Eye (tissue), 1 donor: ENCODE results near the gene DDX51.

Experiments
- DNase-seq: peaks from one replicate; pipeline ENCODE4 v3.0.0-alpha.2; 2015

Gene DDX51

GRCh38 chr12:132166093-132166492 lies 22.0 kb upstream of the DDX51 start:
- DNase-seq = no peak

DNA sequence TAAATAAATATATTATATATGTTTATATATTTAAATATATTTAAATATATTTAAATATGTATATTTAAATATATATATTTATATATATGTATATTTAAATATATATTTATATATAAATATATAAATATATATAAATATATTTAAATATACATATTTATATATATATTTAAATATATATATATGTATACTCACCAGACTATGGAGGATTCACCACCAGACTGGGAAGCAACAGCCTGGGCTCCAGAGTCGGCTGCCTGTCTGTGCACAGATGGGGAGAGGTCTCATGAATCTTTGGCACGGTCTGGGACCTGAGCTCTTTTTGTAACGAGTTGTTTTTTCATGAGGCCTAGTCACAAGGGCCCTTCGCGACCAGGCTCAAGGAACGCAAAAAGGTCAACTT lies 21.5 kb upstream of the DDX51 start:
- DNase-seq = no peak

GRCh38 chr12:132164426-132164825 lies 20.3 kb upstream of the DDX51 start:
- DNase-seq = no peak

- no peak for DNase-seq
These were observed 19.8 kb upstream of the DDX51 start for GRCh38 chr12:132163911-132164288.

DNA sequence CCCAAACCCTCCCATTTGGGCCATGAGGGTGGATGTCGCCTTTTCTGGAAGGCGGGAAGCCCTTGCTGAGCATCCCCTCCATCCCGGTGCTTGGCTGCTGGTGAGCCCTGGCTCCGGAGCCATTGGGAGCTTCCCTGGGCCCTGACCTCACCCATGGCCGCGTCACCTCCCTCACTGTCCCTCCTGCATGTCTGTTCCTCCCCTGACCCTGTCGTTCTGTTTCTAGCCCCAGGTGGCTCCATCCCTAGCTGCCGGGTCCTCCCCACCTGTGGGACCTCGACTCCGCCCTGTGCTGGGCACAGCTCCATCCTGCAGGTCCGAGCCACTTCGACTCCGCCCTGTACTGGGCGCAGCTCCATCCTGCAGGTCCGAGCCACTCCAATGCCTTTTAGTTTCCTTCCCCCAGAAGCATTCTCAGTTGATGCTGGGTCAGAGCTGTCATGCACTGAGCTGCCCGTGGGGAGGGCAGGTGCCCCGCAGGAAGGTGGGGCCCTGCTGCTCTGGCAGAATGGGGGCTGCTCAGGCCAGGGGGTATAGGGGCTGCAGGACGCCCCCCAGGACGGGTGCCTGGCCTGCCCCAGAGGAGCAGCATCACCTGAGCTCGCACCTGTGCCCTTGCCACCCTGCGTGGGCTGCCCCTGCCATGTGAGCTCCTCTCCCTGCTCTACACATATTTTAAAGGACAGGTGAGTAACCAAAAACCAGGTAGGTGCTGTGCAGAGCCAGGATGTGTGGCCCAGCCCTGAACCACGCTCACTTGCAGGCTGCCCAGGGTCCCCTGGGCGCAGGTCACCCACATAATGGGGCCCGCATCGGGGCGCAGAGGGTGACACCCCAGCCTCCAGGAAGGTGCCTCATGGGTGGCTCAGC lies 19.2 kb upstream of the DDX51 start:
- DNase-seq = no peak

- DNase-seq = no peak
These were observed 18.5 kb upstream of the DDX51 start for GRCh38 chr12:132162508-132163031.

DNA sequence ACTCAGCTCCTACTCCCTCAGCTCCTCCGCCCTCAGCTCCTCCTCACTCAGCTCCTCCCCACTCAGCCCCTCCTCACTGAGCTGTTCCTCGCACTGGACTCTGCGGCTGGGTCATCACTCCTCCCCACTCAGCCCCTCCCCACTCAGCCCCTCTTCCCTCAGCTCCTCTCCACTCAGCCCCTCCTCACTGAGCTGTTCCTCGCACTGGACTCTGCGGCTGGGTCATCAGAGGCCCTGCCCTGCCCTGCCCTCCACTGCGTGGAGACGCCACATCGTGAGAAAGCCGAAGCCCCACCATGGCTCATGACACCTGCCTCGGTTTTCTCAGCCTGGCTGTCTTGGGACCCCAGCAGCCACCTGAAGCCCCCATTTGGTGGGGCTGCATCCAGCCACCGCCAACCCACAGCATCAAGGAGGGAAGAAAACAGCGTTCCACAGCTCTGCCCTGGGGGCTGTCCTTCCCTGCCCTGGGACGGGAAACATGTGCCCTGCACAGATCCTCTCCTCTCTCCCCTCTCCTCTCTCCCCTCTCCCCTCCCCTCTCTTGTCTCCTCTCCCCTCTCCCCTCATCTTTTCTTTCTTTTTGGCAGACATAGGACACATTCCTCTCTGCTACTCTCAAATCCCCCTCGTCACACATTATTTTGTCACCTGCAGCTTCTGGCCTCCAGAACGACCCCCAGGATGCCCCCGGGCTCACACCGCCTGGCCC lies 17.8 kb upstream of the DDX51 start:
- no peak for DNase-seq

- no peak for DNase-seq
These were observed 17.1 kb upstream of the DDX51 start for GRCh38 chr12:132161036-132161781.

GRCh38 chr12:132160601-132161035 lies 16.5 kb upstream of the DDX51 start:
- no peak for DNase-seq

- no peak for DNase-seq
These were observed 15.9 kb upstream of the DDX51 start for GRCh38 chr12:132160016-132160415.

DNA sequence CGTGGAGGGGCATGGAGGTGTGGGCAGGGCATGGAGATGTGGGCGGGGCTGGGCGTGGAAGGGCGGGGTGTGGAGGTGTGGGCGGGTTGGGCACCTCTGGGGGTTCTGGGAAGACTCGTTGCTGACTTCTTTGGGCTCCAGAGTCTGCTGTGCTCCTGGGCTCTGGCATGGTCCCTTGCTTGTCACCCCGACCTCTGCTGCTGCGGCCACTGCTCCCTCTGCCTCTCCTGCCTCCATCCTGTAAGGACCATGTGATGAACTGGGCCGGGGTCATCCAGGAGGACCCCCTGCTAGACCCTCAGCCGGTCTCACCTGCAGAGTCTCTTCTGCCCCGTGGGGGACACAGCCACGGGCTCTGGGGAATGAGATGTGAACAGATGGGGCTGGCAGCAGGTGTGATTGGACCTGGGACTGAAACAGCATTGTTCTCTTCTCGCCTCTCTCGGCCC lies 15.5 kb upstream of the DDX51 start:
- DNase-seq = no peak

GRCh38 chr12:132158677-132159554 lies 14.8 kb upstream of the DDX51 start:
- no peak for DNase-seq

DNA sequence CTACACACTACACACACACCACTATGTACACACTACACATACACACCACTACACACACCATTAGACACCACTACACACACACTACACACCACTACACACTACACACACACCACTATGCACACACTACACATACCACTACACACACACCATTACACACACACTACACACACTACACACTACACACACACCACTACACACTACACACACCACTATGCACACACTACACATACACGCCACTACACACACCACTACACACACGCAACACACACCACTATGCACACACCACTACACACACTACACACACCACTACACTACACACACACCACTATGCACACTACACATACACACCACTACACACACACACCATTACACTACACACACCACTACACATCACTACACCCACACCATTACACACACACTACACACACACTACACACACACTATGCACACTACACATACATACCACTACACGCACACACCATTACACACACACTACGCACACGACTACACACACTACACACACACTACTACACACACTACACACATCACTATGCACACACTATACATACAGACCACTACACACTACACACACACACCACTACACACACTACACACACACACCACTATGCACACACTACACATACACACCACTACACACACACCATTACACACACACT lies 13.8 kb upstream of the DDX51 start:
- DNase-seq = no peak

DNA sequence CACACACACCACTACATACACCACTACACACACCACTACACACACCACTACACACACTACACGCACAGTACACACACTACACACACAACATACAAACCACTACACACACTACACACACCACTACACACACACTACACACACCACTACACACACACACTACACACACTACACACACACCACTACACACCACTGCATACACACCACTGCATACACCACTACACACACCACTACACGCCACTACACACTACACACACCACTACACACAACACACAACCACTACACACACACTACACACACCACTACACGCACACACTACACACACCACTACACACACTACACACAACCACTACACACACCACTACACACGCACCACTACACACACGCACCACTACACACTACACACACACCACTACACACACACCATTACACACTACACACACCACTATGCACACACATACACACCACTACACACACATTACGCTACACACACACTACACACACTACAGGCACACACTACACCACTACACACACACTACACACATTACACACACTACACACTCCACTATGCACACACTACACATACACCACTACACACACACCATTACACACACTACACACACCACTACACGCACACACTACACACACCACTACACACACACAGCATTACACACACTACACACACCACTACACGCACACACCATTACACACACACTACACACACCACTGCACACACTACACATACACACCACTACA lies 12.6 kb upstream of the DDX51 start:
- DNase-seq = no peak

- no peak for DNase-seq
These were observed 11.9 kb upstream of the DDX51 start for GRCh38 chr12:132155771-132156572.

DNA sequence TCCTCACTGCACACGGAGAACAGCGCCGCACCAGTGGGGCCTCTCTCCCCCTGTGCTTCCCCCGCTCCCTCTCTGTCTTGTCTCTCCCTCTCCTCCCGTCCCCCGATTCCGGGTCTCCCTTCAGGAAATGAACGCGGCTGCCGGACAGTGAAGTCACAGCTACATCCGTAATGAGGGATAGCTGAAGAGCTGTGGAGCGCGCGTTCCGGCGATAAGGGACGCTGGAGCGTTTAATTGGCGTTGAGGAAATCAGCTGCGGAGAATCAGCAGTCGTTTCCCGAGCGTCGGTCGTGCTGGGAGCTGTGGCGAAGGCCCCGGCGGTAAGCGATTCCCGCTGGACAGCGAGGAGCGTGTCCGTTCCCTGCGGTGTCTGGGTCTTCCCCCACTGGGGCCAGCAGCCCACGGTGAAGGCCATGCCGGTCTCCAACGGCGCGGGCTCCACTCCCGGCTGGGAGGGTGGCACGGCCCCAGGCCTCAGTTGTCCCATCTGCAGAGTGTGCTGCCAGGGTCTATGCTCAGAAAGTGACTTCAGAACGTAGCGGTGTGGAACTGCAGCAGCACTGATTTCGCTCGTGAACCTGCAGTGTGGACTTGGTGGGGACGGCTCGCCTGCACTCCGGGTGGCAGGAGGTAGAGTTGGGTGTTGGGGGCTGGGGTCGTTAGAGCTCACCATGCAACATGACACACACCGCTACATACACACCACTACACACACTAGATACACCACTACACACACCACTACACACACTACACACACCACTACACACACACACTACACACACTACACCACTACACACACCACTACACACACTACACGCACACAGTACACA lies 11.0 kb upstream of the DDX51 start:
- peak; percentile 49 for DNase-seq

DNA sequence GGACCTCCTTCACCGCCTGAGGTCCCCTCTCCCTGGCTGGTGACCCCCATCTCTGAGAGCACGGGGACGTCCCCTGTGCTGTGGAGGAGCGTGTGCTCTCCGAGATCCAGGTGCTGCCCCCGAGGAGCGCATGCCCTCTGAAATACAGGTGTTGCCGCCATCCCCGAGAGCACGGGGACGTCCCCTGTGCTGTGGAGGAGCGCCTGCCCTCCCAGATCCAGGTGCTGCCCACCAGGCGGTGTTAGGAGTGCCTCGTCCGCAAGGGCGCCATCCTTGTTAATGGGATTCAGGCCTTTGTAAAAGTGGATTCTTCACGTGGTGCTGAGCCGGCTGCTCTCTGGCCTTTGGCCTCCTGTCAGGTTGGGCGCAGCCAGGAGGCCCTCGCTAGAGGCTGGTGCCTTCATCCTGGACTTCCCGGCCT lies 10.2 kb upstream of the DDX51 start:
- no peak for DNase-seq

DNA sequence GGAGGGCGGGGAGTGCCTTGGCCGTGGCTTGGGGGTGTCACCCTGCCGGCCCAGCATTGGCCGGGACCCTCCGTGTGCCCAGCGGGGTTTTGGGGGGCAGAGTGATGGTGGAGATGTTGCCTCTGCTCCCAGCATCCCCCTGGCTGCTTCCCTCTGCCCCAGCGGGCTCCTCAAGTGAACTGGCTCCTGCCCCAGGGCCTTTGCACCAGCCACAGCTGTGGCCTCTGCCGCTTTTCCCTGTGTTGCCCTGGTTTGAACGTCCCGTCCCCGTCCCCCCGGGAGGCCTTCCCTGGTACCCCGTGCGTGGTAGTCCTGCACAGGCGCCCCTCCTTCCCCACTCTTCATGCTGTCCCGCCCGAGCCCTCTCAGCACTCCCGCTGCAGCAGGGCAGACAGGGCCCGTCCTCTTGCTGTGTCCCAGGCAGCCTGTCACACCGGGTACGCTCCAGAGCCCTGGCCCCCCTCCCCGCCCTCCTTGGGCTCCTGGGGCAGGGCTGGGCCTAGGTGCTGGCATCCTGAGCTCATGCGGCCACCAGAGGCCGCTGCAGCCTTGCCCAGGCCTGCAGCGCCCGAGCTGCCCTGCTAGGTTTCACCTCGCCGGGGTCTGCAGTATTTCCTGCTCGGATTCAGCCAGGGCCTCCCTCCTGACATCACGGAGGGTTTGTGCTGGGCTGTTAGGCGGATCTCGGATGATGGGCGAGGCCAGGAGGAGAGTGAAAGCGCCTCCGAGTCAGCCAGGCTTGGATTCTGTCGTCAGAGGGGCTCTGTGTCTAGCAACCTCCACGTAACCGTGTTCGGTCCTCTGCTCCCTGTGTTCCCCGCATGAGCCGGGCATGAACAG lies 9.6 kb upstream of the DDX51 start:
- DNase-seq = peak; percentile 91
